Inflammatory macrophage treated with lipopolysaccharide for 4 hours (primary cell): ENCODE results near the gene OR10Z1.

ENCODE experiments used
- DNase-seq: peaks from one replicate; pipeline ENCODE4 v3.0.0-alpha.2; 2020

OR10Z1 gene

GRCh38 chr1:158604968-158605367 is at the start of gene OR10Z1:
TSS of gene OR10Z1 (plus strand) at chr1:158605268. CDS start at chr1:158606439, 1,171 bp downstream.
- no peak for DNase-seq

- DNase-seq, result no peak
Observed at GRCh38 chr1:158559696-158560095, 45.4 kb upstream of the OR10Z1 start.

- DNase-seq, result peak; percentile 35
Observed at GRCh38 chr1:158563853-158564252, 41.2 kb upstream of the OR10Z1 start.

- DNase-seq, result peak; percentile 60
Observed at GRCh38 chr1:158564608-158565007, 40.5 kb upstream of the OR10Z1 start.

GRCh38 chr1:158570480-158570879 is 34.6 kb upstream of the OR10Z1 start, which contains the start of gene OR6P1:
TSS of gene OR6P1 (minus strand) at chr1:158570580. CDS start at chr1:158563604, 6,976 bp downstream.
- DNase-seq, result no peak

GRCh38 chr1:158572226-158572625 is 32.8 kb upstream of the OR10Z1 start:
- DNase-seq, result no peak

- no peak for DNase-seq
Observed at GRCh38 chr1:158577561-158577960, 27.5 kb upstream of the OR10Z1 start.

GRCh38 chr1:158579733-158580132 is 25.3 kb upstream of the OR10Z1 start, which contains the start of gene OR10X1:
TSS of gene OR10X1 (minus strand) at chr1:158579899. CDS start at chr1:158579899, 0 bp downstream.
- DNase-seq, result no peak

GRCh38 chr1:158583962-158584361 is 21.1 kb upstream of the OR10Z1 start:
- DNase-seq, result no peak

GRCh38 chr1:158586942-158587341 is 18.1 kb upstream of the OR10Z1 start:
- no peak for DNase-seq

GRCh38 chr1:158600735-158601134 is 4.3 kb upstream of the OR10Z1 start:
- DNase-seq, result no peak

GRCh38 chr1:158607296-158607695 is 2.2 kb downstream of the OR10Z1 start:
- DNase-seq, result no peak

GRCh38 chr1:158611916-158612315 is 6.8 kb downstream of the OR10Z1 start:
- no peak for DNase-seq

GRCh38 chr1:158613764-158614163 is 8.7 kb downstream of the OR10Z1 start:
- DNase-seq, result no peak

- DNase-seq, result no peak
Observed at GRCh38 chr1:158638146-158638545, 33.1 kb downstream of the OR10Z1 start.

GRCh38 chr1:158638904-158639303 is 33.8 kb downstream of the OR10Z1 start:
- no peak for DNase-seq

GRCh38 chr1:158644449-158644848 is 39.4 kb downstream of the OR10Z1 start:
- DNase-seq, result peak; percentile 84

GRCh38 chr1:158646465-158646864 is 41.4 kb downstream of the OR10Z1 start:
- peak; percentile 91 for DNase-seq

GRCh38 chr1:158649052-158649451 is 44.0 kb downstream of the OR10Z1 start:
- peak; percentile 55 for DNase-seq

- peak; percentile 28 for DNase-seq
Observed at GRCh38 chr1:158652721-158653334, 47.8 kb downstream of the OR10Z1 start.

- peak; percentile 26 for DNase-seq
Observed at GRCh38 chr1:158654086-158654485, 49.0 kb downstream of the OR10Z1 start.

GRCh38 chr1:158654571-158654970 is 49.5 kb downstream of the OR10Z1 start:
- DNase-seq, result peak; percentile 25
